ENCODE data around the gene FOCAD.

Gene FOCAD

GRCh38 chr9:20925256-20926045, 241.4 kb downstream of the FOCAD start:
- no peak for TF ChIP-seq CTCF (IDR thresholded peaks at IDR 0.05; ENCODE audit: borderline replicate concordance, insufficient read depth, low read depth, low read length)
- H3K4me3 ChIP-seq (ENCODE audit: low read depth, low read length): no peak overlapping the region

GRCh38 chr9:20929276-20929675, 245.2 kb downstream of the FOCAD start:
- no peak for TF ChIP-seq CTCF (IDR thresholded peaks at IDR 0.05; ENCODE audit: borderline replicate concordance, insufficient read depth, low read depth, low read length)
- H3K4me3 ChIP-seq (ENCODE audit: low read depth, low read length): no peak overlapping the region

- no peak overlapping the region for H3K4me3 ChIP-seq (ENCODE audit: low read depth, low read length)
- TF ChIP-seq CTCF (IDR thresholded peaks at IDR 0.05; ENCODE audit: borderline replicate concordance, insufficient read depth, low read depth, low read length): no peak
These were observed 246.8 kb downstream of the FOCAD start for GRCh38 chr9:20930836-20931235.

- H3K4me3 ChIP-seq (ENCODE audit: low read depth, low read length): no peak overlapping the region
- TF ChIP-seq CTCF (IDR thresholded peaks at IDR 0.05; ENCODE audit: borderline replicate concordance, insufficient read depth, low read depth, low read length): no peak
These were observed 256.6 kb downstream of the FOCAD start for GRCh38 chr9:20940447-20941173.

GRCh38 chr9:20941174-20941690, 257.2 kb downstream of the FOCAD start:
- H3K4me3 ChIP-seq (ENCODE audit: low read depth, low read length): no peak overlapping the region
- TF ChIP-seq CTCF (IDR thresholded peaks at IDR 0.05; ENCODE audit: borderline replicate concordance, insufficient read depth, low read depth, low read length): peak; percentile 68

- TF ChIP-seq CTCF (IDR thresholded peaks at IDR 0.05; ENCODE audit: borderline replicate concordance, insufficient read depth, low read depth, low read length): no peak
- no peak overlapping the region for H3K4me3 ChIP-seq (ENCODE audit: low read depth, low read length)
These were observed 260.4 kb downstream of the FOCAD start for GRCh38 chr9:20944507-20944906.

Measured in GM12875 (cell line).